GM19025 (cell line): ENCODE data around the gene ROBO1.

Source experiments
- ATAC-seq: cut with Tn5 transposase; IDR thresholded peaks from one replicate; pipeline ENCODE4 v1.9.1; 2021; ENCODE audit warnings: mild to moderate bottlenecking, low read depth, moderate library complexity; ENCODE audit not compliant: unreplicated experiment

ROBO1 gene

GRCh38 chr3:79115458-79115857, 652.3 kb downstream of the ROBO1 start:
- ATAC-seq, result no peak

- ATAC-seq, result no peak
Measured at GRCh38 chr3:79113876-79114275, 653.9 kb downstream of the ROBO1 start.

- no peak for ATAC-seq
Measured at GRCh38 chr3:79111375-79112052, 656.3 kb downstream of the ROBO1 start.

- ATAC-seq, result no peak
Measured at GRCh38 chr3:79109754-79110153, 658.0 kb downstream of the ROBO1 start.

- ATAC-seq, result no peak
Measured at GRCh38 chr3:79103307-79103706, 664.5 kb downstream of the ROBO1 start.

GRCh38 chr3:79097964-79098660, 669.7 kb downstream of the ROBO1 start:
- no peak for ATAC-seq

GRCh38 chr3:79094654-79095053, 673.1 kb downstream of the ROBO1 start:
- ATAC-seq, result no peak

- peak; percentile 64 for ATAC-seq
Measured at GRCh38 chr3:79086514-79086913, 681.3 kb downstream of the ROBO1 start.

- ATAC-seq, result no peak
Measured at GRCh38 chr3:79085171-79085570, 682.6 kb downstream of the ROBO1 start.

GRCh38 chr3:79081335-79081734, 686.5 kb downstream of the ROBO1 start:
- no peak for ATAC-seq

- no peak for ATAC-seq
Measured at GRCh38 chr3:79074558-79074957, 693.2 kb downstream of the ROBO1 start.

- ATAC-seq, result no peak
Measured at GRCh38 chr3:79067734-79068133, 700.1 kb downstream of the ROBO1 start.

- ATAC-seq, result no peak
Measured at GRCh38 chr3:79066481-79066880, 701.3 kb downstream of the ROBO1 start.

- no peak for ATAC-seq
Measured at GRCh38 chr3:79063624-79064023, 704.2 kb downstream of the ROBO1 start.

- no peak for ATAC-seq
Measured at GRCh38 chr3:79057756-79058155, 710.0 kb downstream of the ROBO1 start.

- no peak for ATAC-seq
Measured at GRCh38 chr3:79056498-79056897, 711.3 kb downstream of the ROBO1 start.

GRCh38 chr3:79052054-79052681, 715.6 kb downstream of the ROBO1 start:
- no peak for ATAC-seq

GRCh38 chr3:79047581-79047980, 720.2 kb downstream of the ROBO1 start:
- ATAC-seq, result no peak

GRCh38 chr3:79041621-79042020, 726.2 kb downstream of the ROBO1 start:
- no peak for ATAC-seq

- no peak for ATAC-seq
Measured at GRCh38 chr3:79040701-79041100, 727.1 kb downstream of the ROBO1 start.

- no peak for ATAC-seq
Measured at GRCh38 chr3:79040091-79040490, 727.7 kb downstream of the ROBO1 start.

GRCh38 chr3:79039192-79039591, 728.6 kb downstream of the ROBO1 start:
- ATAC-seq, result no peak
